Spleen (tissue), 11 donors: ENCODE measurements around the gene RCN2. TPM values are rescaled to one million over a fixed set of nuclear protein-coding genes. Genes with fewer than 3 reads are reported as not detected.

Experiments
- DNase-seq: peaks from one replicate; pipeline ENCODE4 v3.0.0-alpha.2; 2020
- H3K27ac ChIP-seq, 8 donors: fragments of 200-600 bp; sonication (generic) in 7 of 8; 1 replicate in 4 of 8; 2 replicates in 4 of 8; pipeline versions ENCODE4 v1.5.0 to v1.8.0; 2016 to 2021; ENCODE audit warnings: inconsistent platforms in 4 of 8, mild to moderate bottlenecking in 4 of 8, moderate library complexity in 1 of 8
- H3K27me3 ChIP-seq, 7 donors: fragments of 200-600 bp; sonication (generic) in 6 of 7; replicated peaks in 1 of 7; 1 replicate in 4 of 7; 2 replicates in 3 of 7; pipeline versions ENCODE4 v1.5.0 to v1.8.0; 2016 to 2021; ENCODE audit warnings: inconsistent platforms in 3 of 7, mild to moderate bottlenecking in 1 of 7
- H3K36me3 ChIP-seq, 6 donors: fragments of 200-600 bp; sonication (generic) in 5 of 6; 1 replicate in 4 of 6; 2 replicates in 2 of 6; pipeline versions ENCODE4 v1.5.0 to v1.8.0; 2016 to 2021; ENCODE audit warnings: inconsistent platforms in 2 of 6
- H3K4me1 ChIP-seq, 6 donors: fragments of 200-600 bp; sonication (generic) in 5 of 6; 1 replicate in 3 of 6; 2 replicates in 3 of 6; pipeline versions ENCODE4 v1.5.0 to v1.8.0; 2016 to 2021; ENCODE audit warnings: inconsistent platforms in 3 of 6
- H3K4me3 ChIP-seq, 8 donors: fragments of 200-600 bp; sonication (generic) in 7 of 8; 1 replicate in 4 of 8; 2 replicates in 4 of 8; pipeline versions ENCODE4 v1.5.0 to v1.8.0; 2016 to 2021; ENCODE audit warnings: inconsistent platforms in 4 of 8, mild to moderate bottlenecking in 4 of 8, moderate library complexity in 2 of 8
- H3K9me3 ChIP-seq, 8 donors: fragments of 200-600 bp; sonication (generic) in 7 of 8; 1 replicate in 4 of 8; 2 replicates in 4 of 8; pipeline versions ENCODE4 v1.5.0 to v1.8.0; 2016 to 2021; ENCODE audit warnings: inconsistent platforms in 4 of 8
- POLR2A ChIP-seq, 3 donors: fragments of 450-650 bp; IDR thresholded peaks; one replicate each; pipeline ENCODE4 v1.5.1; 2017; ENCODE audit warnings: antibody characterized with exemption in 3 of 3, mild to moderate bottlenecking in 1 of 3
- POLR2AphosphoS5 ChIP-seq, 3 donors: sonication (generic); formaldehyde crosslinking; IDR thresholded peaks; one replicate each; pipeline ENCODE4 v1.5.1; 2017; ENCODE audit warnings: antibody characterized with exemption in 3 of 3
- WGBS, 5 donors: extraction: QIAGEN DNeasy Blood & Tissue Kit in 3 of 5; methylation state at CpG; one replicate each; pipeline versions ENCODE4 v1.1.5 to v1.1.7; 2013 to 2018; 5-methylcytosine and 5-hydroxymethylcytosine counted together
- intact Hi-C: fragments of 100-400 bp; cut with DNase I; formaldehyde crosslinking; loops from one replicate; pipeline ENCODE4 v1.15.0; 2023; ENCODE audit warnings: low total_unique reads
- polyA plus RNA-seq, 3 donors: library from polyadenylated mRNA; stranded (reverse); fragments of 200-250 nt; gene quantifications; one replicate each; pipeline ENCODE4 v1.2.1, GENCODE V29; 2013
- total RNA-seq, 7 donors: library from RNA; depleted of rRNA in 3 of 7; stranded (reverse); fragments of >200 nt in 3 of 7; fragmentation: NEBNext Ultra II Directional in 4 of 7; extraction: Animal tissue kit (Norgen Biotek cat#: 25700) in 4 of 7; gene quantifications; one replicate each; pipeline versions ENCODE4 v1.1.0 to v1.2.1, GENCODE V29; 2016 to 2021
- TF ChIP-seq, protein P1 (sequence below), 11 experiments: fragments of 200-600 bp in 7 of 11; fragments of 450-650 bp in 4 of 11; sonication (generic) in 4 of 11; IDR thresholded peaks in 8 of 11; conservative IDR thresholded peaks in 3 of 11; 1 replicate in 7 of 11; 2 replicates in 4 of 11; pipeline versions ENCODE4 v1.4.0 to v1.8.0; 2016 to 2021; ENCODE audit warnings: antibody characterized with exemption in 11 of 11, inconsistent platforms in 4 of 11, mild to moderate bottlenecking in 1 of 11
- donor health status: healthy with polysubstance abuse.
- donor health status: DM: no; HTN: no; CAD: no; lungs with moderate emphysema.
- donor health status: DM: no; HTN: no; CAD: no.
- donor health status: Bipolar disorder and iron deficiency.
- donor health status: healthy.
- donor health status: DM: no; HTN: no; CAD: no.
- donor health status: DM: yes; HTN: yes; CAD: no.

RCN2 gene
- total and polyA plus RNA-seq, 10 donors = 24.6 to 38.3 (median 31.6) TPM

- WGBS, 5 donors = 17 to 36% (median 26%) methylated on average over 15 to 28 of the region's 28 CpGs
- peaks cover 0 to 12% (median 0%) of the 10 kb centered on the region in 6 donors for H3K36me3 ChIP-seq
- intact Hi-C loops = no loop called here
- peaks cover 15 to 100% (median 80%) of the 10 kb centered on the region in 6 donors for H3K4me1 ChIP-seq
- peak within 1 kb of the TSS; percentile 76 to 97 (median 91) for H3K27ac ChIP-seq
- DNase-seq = peak; percentile 96
- peak within 1 kb of the TSS; percentile 23 to 71 (median 52) for H3K4me3 ChIP-seq
- H3K9me3 ChIP-seq = no peaks in the 10 kb centered on the region
- H3K27me3 ChIP-seq = no peaks in the 10 kb centered on the region
- peak in 2 of 3 donors; percentile 38 to 43 for TF ChIP-seq POLR2A (IDR thresholded peaks at IDR 0.05)
- peak; percentile 93 to 94 (median 94) for TF ChIP-seq POLR2AphosphoS5 (IDR thresholded peaks at IDR 0.05)
- TF ChIP-seq, protein P1, sequence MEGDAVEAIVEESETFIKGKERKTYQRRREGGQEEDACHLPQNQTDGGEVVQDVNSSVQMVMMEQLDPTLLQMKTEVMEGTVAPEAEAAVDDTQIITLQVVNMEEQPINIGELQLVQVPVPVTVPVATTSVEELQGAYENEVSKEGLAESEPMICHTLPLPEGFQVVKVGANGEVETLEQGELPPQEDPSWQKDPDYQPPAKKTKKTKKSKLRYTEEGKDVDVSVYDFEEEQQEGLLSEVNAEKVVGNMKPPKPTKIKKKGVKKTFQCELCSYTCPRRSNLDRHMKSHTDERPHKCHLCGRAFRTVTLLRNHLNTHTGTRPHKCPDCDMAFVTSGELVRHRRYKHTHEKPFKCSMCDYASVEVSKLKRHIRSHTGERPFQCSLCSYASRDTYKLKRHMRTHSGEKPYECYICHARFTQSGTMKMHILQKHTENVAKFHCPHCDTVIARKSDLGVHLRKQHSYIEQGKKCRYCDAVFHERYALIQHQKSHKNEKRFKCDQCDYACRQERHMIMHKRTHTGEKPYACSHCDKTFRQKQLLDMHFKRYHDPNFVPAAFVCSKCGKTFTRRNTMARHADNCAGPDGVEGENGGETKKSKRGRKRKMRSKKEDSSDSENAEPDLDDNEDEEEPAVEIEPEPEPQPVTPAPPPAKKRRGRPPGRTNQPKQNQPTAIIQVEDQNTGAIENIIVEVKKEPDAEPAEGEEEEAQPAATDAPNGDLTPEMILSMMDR (IDR thresholded peaks at IDR 0.05 in 8 of 11, conservative IDR thresholded peaks at IDR 0.05 in 3 of 11) = peak in 1 of 11 experiments; percentile 8
These were observed 63.7 kb downstream of the RCN2 start, which contains the start of gene PSTPIP1 for GRCh38 chr15:76994971-76995945. TSS of gene PSTPIP1 (plus strand) at chr15:76995126. CDS start at chr15:76995574, 448 bp downstream.

GRCh38 chr15:76996076-76996525 lies 64.6 kb downstream of the RCN2 start:
- Histone ChIP-seq H3K27ac (peak overlapping the region; percentile 76 to 97 (median 91)), H3K4me1 (peaks cover 15 to 100% (median 88%) of the 10 kb centered on the region in 6 donors), H3K4me3 (peak overlapping the region; percentile 23 to 71 (median 52)), H3K27me3 (no peaks in the 10 kb centered on the region), H3K9me3 (no peaks in the 10 kb centered on the region), H3K36me3 (peaks cover 0 to 14% (median 0%) of the 10 kb centered on the region in 6 donors)
- intact Hi-C loops = no loop called here
- no peak for DNase-seq
- WGBS, 5 donors = 29 to 47% (median 36%) methylated on average over 4 to 9 of the region's 9 CpGs
- TF ChIP-seq, protein P1 (IDR thresholded peaks at IDR 0.05 in 8 of 11, conservative IDR thresholded peaks at IDR 0.05 in 3 of 11) = no peak
- TF ChIP-seq POLR2AphosphoS5 (IDR thresholded peaks at IDR 0.05) (no peak), POLR2A (IDR thresholded peaks at IDR 0.05) (no peak)

GRCh38 chr15:76996526-76997401 lies 65.2 kb downstream of the RCN2 start:
- peak; percentile 88 for DNase-seq
- Histone ChIP-seq H3K4me3 (peak overlapping the region; percentile 23 to 71 (median 52)), H3K27ac (peak overlapping the region; percentile 76 to 97 (median 91)), H3K27me3 (no peaks in the 10 kb centered on the region), H3K36me3 (peaks cover 0 to 17% (median 0%) of the 10 kb centered on the region in 6 donors), H3K9me3 (no peaks in the 10 kb centered on the region), H3K4me1 (peaks cover 22 to 100% (median 91%) of the 10 kb centered on the region in 6 donors)
- 33 to 54% (median 43%) methylated on average over 7 to 14 of the region's 14 CpGs for WGBS, 5 donors
- TF ChIP-seq POLR2A (IDR thresholded peaks at IDR 0.05) = no peak
- peak; percentile 11 to 68 (median 59) for TF ChIP-seq POLR2AphosphoS5 (IDR thresholded peaks at IDR 0.05)
- intact Hi-C loops = no loop called here

DNA sequence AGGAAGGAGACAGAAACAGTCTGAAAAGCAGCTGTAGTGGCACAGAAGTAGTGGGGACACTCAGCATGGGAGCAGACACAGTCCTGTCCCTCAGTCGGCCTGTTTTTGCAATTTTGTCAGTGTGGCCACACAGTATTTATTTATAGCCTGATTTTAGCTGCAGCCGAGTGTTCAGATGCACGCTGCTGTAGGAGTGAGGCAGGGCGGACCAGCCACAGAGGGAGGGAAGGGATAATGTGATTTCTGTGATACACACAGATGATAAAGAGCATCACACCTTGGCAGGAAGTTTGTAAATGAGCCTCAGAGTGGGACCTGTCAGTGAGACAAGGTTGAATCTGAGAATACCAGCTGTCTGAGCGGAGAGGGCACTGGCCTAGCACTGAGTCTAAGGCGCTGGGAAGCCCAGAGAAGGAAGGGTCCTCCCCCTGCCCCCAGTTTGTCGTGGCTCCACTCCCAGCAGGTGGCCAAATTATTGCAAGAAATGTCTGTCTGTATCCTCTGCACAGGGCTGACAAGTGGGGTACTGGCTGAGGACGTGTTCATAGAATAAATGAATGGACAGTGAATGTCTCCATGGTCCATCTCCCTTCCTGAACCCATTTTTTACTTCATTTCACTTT lies 67.2 kb downstream of the RCN2 start:
- Histone ChIP-seq H3K4me1 (peaks cover 39 to 100% (median 96%) of the 10 kb centered on the region in 6 donors), H3K9me3 (no peaks in the 10 kb centered on the region), H3K4me3 (peak overlapping the region in 1 of 8 donors; percentile 71), H3K36me3 (peaks cover 0 to 17% (median 0%) of the 10 kb centered on the region in 6 donors), H3K27me3 (no peaks in the 10 kb centered on the region), H3K27ac (peak overlapping the region in 3 of 8 donors; percentile 92 to 97 (median 93))
- WGBS, 5 donors = 65 to 70% (median 68%) methylated on average over 8 of the region's 8 CpGs
- DNase-seq = peak; percentile 41
- TF ChIP-seq POLR2A (IDR thresholded peaks at IDR 0.05) (no peak), POLR2AphosphoS5 (IDR thresholded peaks at IDR 0.05) (no peak)
- TF ChIP-seq, protein P1 (IDR thresholded peaks at IDR 0.05 in 8 of 11, conservative IDR thresholded peaks at IDR 0.05 in 3 of 11) = no peak
- intact Hi-C loops = no loop called here
